KMS-11 (cell line): ENCODE data around the gene BAZ1B.

Experiments used
- H2AFZ ChIP-seq: fragments of 200-600 bp; sonication (generic); 2 replicates; pipeline ENCODE4 v1.6.1; 2016; ENCODE audit warnings: antibody characterized with exemption, mixed run types, low read depth
- H3K27ac ChIP-seq: fragments of 200-600 bp; sonication (generic); 2 replicates; pipeline ENCODE4 v1.6.1; 2016; ENCODE audit warnings: mild to moderate bottlenecking, mixed run types
- H3K27me3 ChIP-seq: fragments of 200-600 bp; sonication (generic); 2 replicates; pipeline ENCODE4 v1.6.1; 2017; ENCODE audit warnings: mild to moderate bottlenecking, low read depth, mixed run types, moderate library complexity; ENCODE audit not compliant: insufficient read depth
- H3K36me3 ChIP-seq: fragments of 200-600 bp; sonication (generic); 2 replicates; pipeline ENCODE4 v1.6.1; 2017; ENCODE audit warnings: mild to moderate bottlenecking, mixed run types; ENCODE audit not compliant: insufficient read depth
- H3K4me1 ChIP-seq: fragments of 200-600 bp; sonication (generic); 2 replicates; pipeline ENCODE4 v1.6.1; 2016; ENCODE audit warnings: mild to moderate bottlenecking, low read depth, mixed run types; ENCODE audit not compliant: poor library complexity, severe bottlenecking
- H3K4me2 ChIP-seq: fragments of 200-600 bp; sonication (generic); 2 replicates; pipeline ENCODE4 v1.7.0; 2016; ENCODE audit warnings: mild to moderate bottlenecking, mixed run types
- H3K4me3 ChIP-seq: fragments of 200-600 bp; sonication (generic); IDR thresholded peaks from 2 replicates; pipeline ENCODE4 v1.6.1; 2017; ENCODE audit warnings: low read depth, low read length, mixed read lengths; ENCODE audit not compliant: insufficient read depth
- H3K79me2 ChIP-seq: fragments of 200-600 bp; sonication (generic); 2 replicates; pipeline ENCODE4 v1.6.1; 2016; ENCODE audit warnings: low read depth, mixed run types; ENCODE audit not compliant: insufficient read depth
- H3K9ac ChIP-seq: fragments of 200-600 bp; sonication (generic); 2 replicates; pipeline ENCODE4 v1.6.1; 2016; ENCODE audit warnings: mild to moderate bottlenecking, mixed run types
- H4K20me1 ChIP-seq: fragments of 200-600 bp; sonication (generic); 2 replicates; pipeline ENCODE4 v1.6.1; 2016; ENCODE audit warnings: mild to moderate bottlenecking, mixed run types; ENCODE audit not compliant: insufficient read depth
- CTCF ChIP-seq: fragments of 200-600 bp; sonication (generic); conservative IDR thresholded peaks from 2 replicates; pipeline ENCODE4 v1.6.1; 2017; ENCODE audit warnings: low read depth, mild to moderate bottlenecking, antibody characterized with exemption, low read length, moderate library complexity, mixed read lengths

BAZ1B gene

GRCh38 chr7:73522105-73522872, at the start of gene BAZ1B:
Gene BAZ1B, minus strand, starts transcription at chr7:73522293. Its CDS starts 360 bp downstream, at chr7:73521933.
- Histone ChIP-seq H2AFZ (peak within 1 kb of the TSS; percentile 64), H3K27ac (peak within 1 kb of the TSS; percentile 86), H3K27me3 (no peaks in the 10 kb centered on the region), H3K4me2 (peak within 1 kb of the TSS; percentile 85), H3K36me3 (peaks cover 16% of the 10 kb centered on the region; the same call in 1 of the 2 replicates), H4K20me1 (peaks cover 21% of the 10 kb centered on the region), H3K4me3 (no peak within 1 kb of the TSS), H3K79me2 (peaks cover 44% of the 10 kb centered on the region), H3K9ac (peak within 1 kb of the TSS; percentile 94), H3K4me1 (peaks cover 50% of the 10 kb centered on the region)
- 0 out of 2 replicates have a peak, but pooled peaks have one; percentile 26 for TF ChIP-seq CTCF

- Histone ChIP-seq H3K4me3 (no peak overlapping the region), H3K4me1 (peaks cover 20% of the 10 kb centered on the region), H3K4me2 (no peak overlapping the region), H3K27ac (no peak overlapping the region), H3K27me3 (no peaks in the 10 kb centered on the region), H3K9ac (no peak overlapping the region), H4K20me1 (no peaks in the 10 kb centered on the region), H3K36me3 (peaks cover 15% of the 10 kb centered on the region; the same call in 1 of the 2 replicates), H3K79me2 (peaks cover 12% of the 10 kb centered on the region; the same call in 1 of the 2 replicates), H2AFZ (no peak overlapping the region)
- TF ChIP-seq CTCF = no peak
These were observed 48.9 kb upstream of the BAZ1B start for GRCh38 chr7:73570977-73571376.

DNA sequence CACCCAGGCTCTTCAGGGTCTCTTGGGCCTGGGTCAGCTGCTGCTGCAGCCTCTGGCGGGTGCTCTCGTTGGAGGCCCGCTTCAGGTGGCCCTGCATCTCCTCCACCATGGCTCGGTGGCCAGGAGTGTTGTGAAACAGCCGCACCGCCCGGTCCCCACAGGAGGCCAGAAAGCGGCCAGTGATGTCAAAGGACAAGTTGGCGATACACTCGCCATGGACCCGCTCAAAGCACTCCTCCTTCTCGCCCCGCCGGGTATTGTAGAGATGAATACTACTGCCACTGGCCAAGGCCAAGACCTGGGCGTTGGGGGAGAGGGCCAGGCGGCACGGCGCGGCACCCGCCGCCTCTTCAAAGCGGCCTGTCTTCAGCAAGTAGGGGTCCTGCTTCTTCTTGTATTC, 48.4 kb upstream of the BAZ1B start:
- no peaks in the 10 kb centered on the region for H4K20me1 ChIP-seq
- no peak overlapping the region for H3K9ac ChIP-seq
- H3K4me3 ChIP-seq = no peak overlapping the region
- H3K36me3 ChIP-seq = peaks cover 15% of the 10 kb centered on the region; the same call in 1 of the 2 replicates
- peaks cover 8% of the 10 kb centered on the region; the same call in 1 of the 2 replicates for H3K79me2 ChIP-seq
- H3K27ac ChIP-seq = no peak overlapping the region
- H3K4me2 ChIP-seq = no peak overlapping the region
- no peaks in the 10 kb centered on the region for H3K27me3 ChIP-seq
- peaks cover 21% of the 10 kb centered on the region for H3K4me1 ChIP-seq
- no peak overlapping the region for H2AFZ ChIP-seq
- no peak for TF ChIP-seq CTCF

DNA sequence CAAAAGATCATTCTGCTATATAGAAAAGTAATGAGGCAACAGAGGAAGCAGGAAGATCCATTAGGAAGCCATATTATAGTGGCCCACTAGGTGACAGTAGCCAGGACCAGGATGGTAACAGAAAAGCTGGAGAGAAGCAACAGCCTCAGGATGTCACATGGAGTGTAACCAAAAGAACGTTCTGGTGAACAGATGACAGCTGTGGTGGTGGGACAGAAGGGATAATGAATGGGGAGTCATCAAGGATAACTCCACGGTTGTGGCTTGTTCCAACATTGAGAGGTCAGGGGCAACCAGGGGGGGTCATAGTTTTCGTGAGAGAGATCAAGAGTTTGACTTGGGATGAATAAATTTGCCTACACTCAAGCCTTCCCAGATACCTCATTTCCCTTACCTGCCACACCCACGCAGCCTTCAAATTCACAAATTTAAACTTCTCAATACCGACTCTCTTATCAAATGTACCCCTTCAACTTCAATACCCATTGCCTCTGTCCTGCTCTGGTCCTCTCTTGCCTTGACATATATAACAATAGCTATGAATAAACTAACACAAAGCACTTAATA, 47.0 kb upstream of the BAZ1B start:
- Histone ChIP-seq H4K20me1 (no peaks in the 10 kb centered on the region), H3K4me3 (no peak overlapping the region), H3K4me2 (no peak overlapping the region), H2AFZ (no peak overlapping the region), H3K27ac (no peak overlapping the region), H3K9ac (no peak overlapping the region), H3K4me1 (peaks cover 27% of the 10 kb centered on the region), H3K79me2 (no peaks in the 10 kb centered on the region), H3K36me3 (peaks cover 13% of the 10 kb centered on the region; the same call in 1 of the 2 replicates), H3K27me3 (no peaks in the 10 kb centered on the region)
- no peak for TF ChIP-seq CTCF
